ENCODE measurements around the gene CORO7. TPM values are rescaled to one million over a fixed set of nuclear protein-coding genes. Genes with fewer than 3 reads are reported as not detected.

Gene CORO7
- total and polyA plus RNA-seq, 9 of the 15 experiments (the other 6 are each of a cell fraction or from before 2014, with no cell fraction given), result 0.45 to 77.2 (median 18.7) TPM

DNA sequence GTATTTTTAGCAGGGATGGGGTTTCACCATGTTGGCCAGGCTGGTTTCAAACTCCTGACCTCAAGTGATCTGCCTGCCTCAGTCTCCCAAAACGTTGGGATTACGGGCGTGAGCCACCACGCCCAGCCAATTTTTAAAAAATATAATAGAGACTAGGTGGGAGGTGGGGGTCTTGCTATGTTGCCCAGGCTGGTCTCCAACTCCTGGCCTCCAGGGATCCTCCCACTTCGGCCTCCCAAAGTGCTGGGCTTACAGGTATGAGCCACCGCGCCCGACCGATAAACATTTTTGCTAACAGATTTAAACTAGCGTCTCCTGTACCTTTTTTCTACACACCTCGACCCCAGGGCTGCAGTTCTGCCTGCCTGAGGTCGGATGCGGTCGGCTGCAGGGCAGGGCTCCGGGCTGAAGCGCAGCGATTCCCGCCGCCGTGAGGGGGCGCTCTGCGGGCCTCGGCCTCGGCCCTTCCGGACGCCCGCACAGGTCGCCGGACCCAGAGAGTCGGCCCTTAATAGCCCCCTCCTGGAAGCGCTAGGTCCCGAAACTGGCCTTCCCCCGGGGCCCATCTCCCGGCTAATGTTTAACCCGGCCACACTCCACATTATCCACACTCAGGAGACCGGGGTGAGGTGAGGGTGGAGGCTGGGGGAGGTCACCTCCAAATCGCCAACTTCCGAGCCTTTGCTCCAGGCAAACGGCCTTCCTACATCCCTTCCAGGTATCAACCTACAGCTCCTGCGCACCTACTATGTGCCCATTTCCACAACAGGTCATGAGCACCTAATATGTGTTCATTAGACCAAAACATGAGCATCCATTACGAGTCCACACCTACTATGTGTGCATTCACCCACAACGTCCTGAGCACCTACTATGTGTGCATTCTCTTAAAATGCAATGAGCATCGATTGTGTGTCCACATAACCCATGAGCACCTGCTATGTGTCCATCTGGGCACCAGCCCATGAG is 102.5 kb downstream of the CORO7 start (continued):
- peak; percentile 99 for TF ChIP-seq ZKSCAN1 (IDR thresholded peaks at IDR 0.05; ENCODE audit: low read depth, low read length)
- peak in 1 of 2 experiments; percentile 39; a peak in 1 of 4 replicates for TF ChIP-seq FOXA3 (CRISPR knock-in tag; conservative IDR thresholded peaks at IDR 0.05 in 1 of 2, IDR thresholded peaks at IDR 0.05 in 1 of 2)
- peak; percentile 62; the same call in 1 of the 2 replicates for TF ChIP-seq ZEB2 (IDR thresholded peaks at IDR 0.05)
- TF ChIP-seq, protein P1, sequence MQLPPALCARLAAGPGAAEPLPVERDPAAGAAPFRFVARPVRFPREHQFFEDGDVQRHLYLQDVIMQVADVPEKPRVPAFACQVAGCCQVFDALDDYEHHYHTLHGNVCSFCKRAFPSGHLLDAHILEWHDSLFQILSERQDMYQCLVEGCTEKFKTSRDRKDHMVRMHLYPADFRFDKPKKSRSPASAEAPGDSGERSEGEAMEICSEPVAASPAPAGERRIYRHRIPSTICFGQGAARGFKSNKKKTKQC (CRISPR knock-in tag; IDR thresholded peaks at IDR 0.05), result peak; percentile 17; the same call in 1 of the 2 replicates
- TF ChIP-seq CCAR2 (IDR thresholded peaks at IDR 0.05; ENCODE audit: low read depth, low read length), result no peak
- no peak for TF ChIP-seq PTTG1 (tag; IDR thresholded peaks at IDR 0.05; ENCODE audit: low read depth)
- TF ChIP-seq ZNF431 (CRISPR knock-in tag; IDR thresholded peaks at IDR 0.05), result 0 out of 2 replicates have a peak, but pooled peaks have one; percentile 13
- TF ChIP-seq, protein P2, sequence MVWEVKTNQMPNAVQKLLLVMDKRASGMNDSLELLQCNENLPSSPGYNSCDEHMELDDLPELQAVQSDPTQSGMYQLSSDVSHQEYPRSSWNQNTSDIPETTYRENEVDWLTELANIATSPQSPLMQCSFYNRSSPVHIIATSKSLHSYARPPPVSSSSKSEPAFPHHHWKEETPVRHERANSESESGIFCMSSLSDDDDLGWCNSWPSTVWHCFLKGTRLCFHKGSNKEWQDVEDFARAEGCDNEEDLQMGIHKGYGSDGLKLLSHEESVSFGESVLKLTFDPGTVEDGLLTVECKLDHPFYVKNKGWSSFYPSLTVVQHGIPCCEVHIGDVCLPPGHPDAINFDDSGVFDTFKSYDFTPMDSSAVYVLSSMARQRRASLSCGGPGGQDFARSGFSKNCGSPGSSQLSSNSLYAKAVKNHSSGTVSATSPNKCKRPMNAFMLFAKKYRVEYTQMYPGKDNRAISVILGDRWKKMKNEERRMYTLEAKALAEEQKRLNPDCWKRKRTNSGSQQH (CRISPR knock-in tag; IDR thresholded peaks at IDR 0.05), result 0 out of 2 replicates have a peak, but pooled peaks have one; percentile 12
- TF ChIP-seq PURB (CRISPR knock-in tag; IDR thresholded peaks at IDR 0.05; ENCODE audit: low read depth), result no peak
- TF ChIP-seq ZNF408 (CRISPR knock-in tag; IDR thresholded peaks at IDR 0.05; ENCODE audit: low read depth), result no peak
- TF ChIP-seq, protein P3, sequence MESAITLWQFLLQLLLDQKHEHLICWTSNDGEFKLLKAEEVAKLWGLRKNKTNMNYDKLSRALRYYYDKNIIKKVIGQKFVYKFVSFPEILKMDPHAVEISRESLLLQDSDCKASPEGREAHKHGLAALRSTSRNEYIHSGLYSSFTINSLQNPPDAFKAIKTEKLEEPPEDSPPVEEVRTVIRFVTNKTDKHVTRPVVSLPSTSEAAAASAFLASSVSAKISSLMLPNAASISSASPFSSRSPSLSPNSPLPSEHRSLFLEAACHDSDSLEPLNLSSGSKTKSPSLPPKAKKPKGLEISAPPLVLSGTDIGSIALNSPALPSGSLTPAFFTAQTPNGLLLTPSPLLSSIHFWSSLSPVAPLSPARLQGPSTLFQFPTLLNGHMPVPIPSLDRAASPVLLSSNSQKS (CRISPR knock-in tag; IDR thresholded peaks at IDR 0.05), result no peak
- no peak for TF ChIP-seq SMARCC2 (IDR thresholded peaks at IDR 0.05; ENCODE audit: low read depth)
- TF ChIP-seq ZNF785 (CRISPR knock-in tag; IDR thresholded peaks at IDR 0.05), result no peak
- TF ChIP-seq, protein P4, sequence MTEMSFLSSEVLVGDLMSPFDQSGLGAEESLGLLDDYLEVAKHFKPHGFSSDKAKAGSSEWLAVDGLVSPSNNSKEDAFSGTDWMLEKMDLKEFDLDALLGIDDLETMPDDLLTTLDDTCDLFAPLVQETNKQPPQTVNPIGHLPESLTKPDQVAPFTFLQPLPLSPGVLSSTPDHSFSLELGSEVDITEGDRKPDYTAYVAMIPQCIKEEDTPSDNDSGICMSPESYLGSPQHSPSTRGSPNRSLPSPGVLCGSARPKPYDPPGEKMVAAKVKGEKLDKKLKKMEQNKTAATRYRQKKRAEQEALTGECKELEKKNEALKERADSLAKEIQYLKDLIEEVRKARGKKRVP (CRISPR knock-in tag; IDR thresholded peaks at IDR 0.05), result no peak
- TF ChIP-seq, protein P5, sequence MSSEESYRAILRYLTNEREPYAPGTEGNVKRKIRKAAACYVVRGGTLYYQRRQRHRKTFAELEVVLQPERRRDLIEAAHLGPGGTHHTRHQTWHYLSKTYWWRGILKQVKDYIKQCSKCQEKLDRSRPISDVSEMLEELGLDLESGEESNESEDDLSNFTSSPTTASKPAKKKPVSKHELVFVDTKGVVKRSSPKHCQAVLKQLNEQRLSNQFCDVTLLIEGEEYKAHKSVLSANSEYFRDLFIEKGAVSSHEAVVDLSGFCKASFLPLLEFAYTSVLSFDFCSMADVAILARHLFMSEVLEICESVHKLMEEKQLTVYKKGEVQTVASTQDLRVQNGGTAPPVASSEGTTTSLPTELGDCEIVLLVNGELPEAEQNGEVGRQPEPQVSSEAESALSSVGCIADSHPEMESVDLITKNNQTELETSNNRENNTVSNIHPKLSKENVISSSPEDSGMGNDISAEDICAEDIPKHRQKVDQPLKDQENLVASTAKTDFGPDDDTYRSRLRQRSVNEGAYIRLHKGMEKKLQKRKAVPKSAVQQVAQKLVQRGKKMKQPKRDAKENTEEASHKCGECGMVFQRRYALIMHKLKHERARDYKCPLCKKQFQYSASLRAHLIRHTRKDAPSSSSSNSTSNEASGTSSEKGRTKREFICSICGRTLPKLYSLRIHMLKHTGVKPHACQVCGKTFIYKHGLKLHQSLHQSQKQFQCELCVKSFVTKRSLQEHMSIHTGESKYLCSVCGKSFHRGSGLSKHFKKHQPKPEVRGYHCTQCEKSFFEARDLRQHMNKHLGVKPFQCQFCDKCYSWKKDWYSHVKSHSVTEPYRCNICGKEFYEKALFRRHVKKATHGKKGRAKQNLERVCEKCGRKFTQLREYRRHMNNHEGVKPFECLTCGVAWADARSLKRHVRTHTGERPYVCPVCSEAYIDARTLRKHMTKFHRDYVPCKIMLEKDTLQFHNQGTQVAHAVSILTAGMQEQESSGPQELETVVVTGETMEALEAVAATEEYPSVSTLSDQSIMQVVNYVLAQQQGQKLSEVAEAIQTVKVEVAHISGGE (CRISPR knock-in tag; IDR thresholded peaks at IDR 0.05), result peak in 2 of 3 experiments; percentile 46 to 48; a peak in 1 of 6 replicates

Data from K562 (cell line).